ENCODE measurements around the gene SCFD2. TPM values are rescaled to one million over a fixed set of nuclear protein-coding genes. Genes with fewer than 3 reads are reported as not detected.

SCFD2 gene
- total RNA-seq, 1 experiment from 2014 or later = 7.4 TPM

- H3K9me3 ChIP-seq (ENCODE audit: control insufficient read depth, insufficient read depth, low read depth, low read length) = no peaks in the 10 kb centered on the region
- no peak for TF ChIP-seq SIN3A (IDR thresholded peaks at IDR 0.05; ENCODE audit: borderline replicate concordance, insufficient read depth, low read depth, low read length)
- TF ChIP-seq CTCF (IDR thresholded peaks at IDR 0.05) = no peak
- no peak for TF ChIP-seq POLR2AphosphoS5 (IDR thresholded peaks at IDR 0.05; ENCODE audit: low read depth, low read length)
- no peak for TF ChIP-seq TCF7L2 (IDR thresholded peaks at IDR 0.05; ENCODE audit: low read depth, low read length)
- no peak for TF ChIP-seq REST (IDR thresholded peaks at IDR 0.05; ENCODE audit: insufficient read depth in 1 of 2, low read depth in 2 of 2, low read length in 1 of 2)
- no peak for ATAC-seq
- in situ Hi-C loops (cut with HindIII; ENCODE audit: low pct_unique_long_range_greater_than_20kb, low sequenced_read_pairs) (no loop called here), intact Hi-C loops (cut with micrococcal nuclease; ENCODE audit: unreplicated experiment) (no loop called here)
- ChIA-PET POLR2A (no interaction called here), CTCF (no interaction called here)
- H3K27ac ChIP-seq (ENCODE audit: low read length) = no peak overlapping the region
- H3K36me3 ChIP-seq (ENCODE audit: control insufficient read depth, insufficient read depth, low read length) = no peaks in the 10 kb centered on the region
- no peak overlapping the region for H3K4me3 ChIP-seq (ENCODE audit: low read depth in 2 of 2, low read length in 2 of 2)
- no peak for DNase-seq (ENCODE audit: low read depth, low spot score)
- no peaks in the 10 kb centered on the region for H3K27me3 ChIP-seq (ENCODE audit: control insufficient read depth, insufficient read depth, low read length)
- no peaks in the 10 kb centered on the region for H3K4me1 ChIP-seq (ENCODE audit: control insufficient read depth, insufficient read depth, low read length)
- BruUV-seq (replicated peaks) = no TSS peak
Observed at GRCh38 chr4:53314252-53314651, 51.6 kb downstream of the SCFD2 start.

GRCh38 chr4:53313510-53313909, 52.4 kb downstream of the SCFD2 start:
- Histone ChIP-seq H3K27me3 (ENCODE audit: control insufficient read depth, insufficient read depth, low read length) (no peaks in the 10 kb centered on the region), H3K27ac (ENCODE audit: low read length) (no peak overlapping the region), H3K9me3 (ENCODE audit: control insufficient read depth, insufficient read depth, low read depth, low read length) (no peaks in the 10 kb centered on the region), H3K4me1 (ENCODE audit: control insufficient read depth, insufficient read depth, low read length) (no peaks in the 10 kb centered on the region), H3K36me3 (ENCODE audit: control insufficient read depth, insufficient read depth, low read length) (no peaks in the 10 kb centered on the region), H3K4me3 (ENCODE audit: low read depth in 2 of 2, low read length in 2 of 2) (no peak overlapping the region)
- intact Hi-C loops (cut with micrococcal nuclease; ENCODE audit: unreplicated experiment) = no loop called here
- no peak for TF ChIP-seq REST (IDR thresholded peaks at IDR 0.05; ENCODE audit: insufficient read depth in 1 of 2, low read depth in 2 of 2, low read length in 1 of 2)
- no peak for TF ChIP-seq SIN3A (IDR thresholded peaks at IDR 0.05; ENCODE audit: borderline replicate concordance, insufficient read depth, low read depth, low read length)
- no peak for TF ChIP-seq POLR2AphosphoS5 (IDR thresholded peaks at IDR 0.05; ENCODE audit: low read depth, low read length)
- peak; percentile 54 for TF ChIP-seq CTCF (IDR thresholded peaks at IDR 0.05)
- ATAC-seq (0 out of 2 replicates have a peak, but pooled peaks have one; percentile 60), DNase-seq (ENCODE audit: low read depth, low spot score) (no peak)
- in situ Hi-C loops (cut with HindIII; ENCODE audit: low pct_unique_long_range_greater_than_20kb, low sequenced_read_pairs) = no loop called here
- POLR2A ChIA-PET = no interaction called here
- no TSS peak for BruUV-seq (replicated peaks)
- CTCF ChIA-PET = no interaction called here
